IMR-90 (cell line): ENCODE results near the gene CARNS1. TPM values are rescaled to one million over a fixed set of nuclear protein-coding genes. Genes with fewer than 3 reads are reported as not detected.
A peak's percentile ranks its signal among the peaks of the same experiment; 100 is the strongest.

Source experiments
- CHD1 ChIP-seq: IDR thresholded peaks from 2 replicates; pipeline ENCODE4 v1.6.1; 2012; ENCODE audit warnings: low read depth, low read length, improper control_type of control experiment
- NFE2L2 ChIP-seq: fragments of 150-350 bp; IDR thresholded peaks from 2 replicates; pipeline ENCODE4 v1.6.1; 2016; ENCODE audit warnings: low read depth, mild to moderate bottlenecking, low read length
- RAD21 ChIP-seq: IDR thresholded peaks from 2 replicates; pipeline ENCODE4 v1.6.1; 2012; ENCODE audit warnings: low read length, improper control_type of control experiment
- RCOR1 ChIP-seq: IDR thresholded peaks from 2 replicates; pipeline ENCODE4 v1.6.1; 2012; ENCODE audit warnings: mild to moderate bottlenecking, low read length, improper control_type of control experiment; ENCODE audit not compliant: insufficient replicate concordance
- polyA plus RNA-seq, 3 experiments: library from polyadenylated mRNA; depleted of rRNA; stranded (reverse); fragments of >200 nt; gene quantifications; 2 replicates each; pipeline ENCODE4 v1.2.3, GENCODE V29; 2012; ENCODE audit warnings: low replicate concordance in 1 of 3
- total RNA-seq: library from RNA; depleted of rRNA; stranded (reverse); fragments of >200 nt; gene quantifications from 2 replicates; pipeline ENCODE4 v1.2.3, GENCODE V29; 2012

Gene CARNS1
- total and polyA plus RNA-seq, 2 of the 4 experiments (the other 2 are of a cell fraction) = under 0.01 to 0.32 TPM

GRCh38 chr11:67373648-67374570, 41.6 kb upstream of the CARNS1 start (continued):
- TF ChIP-seq CHD1 (no peak), RAD21 (peak; percentile 30; the same call in 1 of the 2 replicates), NFE2L2 (peak; percentile 92), RCOR1 (peak; percentile 75)
